HFF-Myc (cell line): Measurements from ENCODE around the gene TMEM163.

Experiments used
- DNase-seq: peaks from one replicate; pipeline ENCODE4 v3.0.0-alpha.2; 2011; ENCODE audit warnings: low read depth; ENCODE audit errors: extremely low read depth
- H3K4me3 ChIP-seq: replicated peaks from 2 replicates; pipeline ENCODE4 v1.5.1; 2011; ENCODE audit warnings: low read depth, mild to moderate bottlenecking, control low read depth, low read length
- CTCF ChIP-seq: IDR thresholded peaks from 2 replicates; pipeline ENCODE4 v1.5.1; 2012; ENCODE audit warnings: mild to moderate bottlenecking, low read depth, low read length, control low read depth; ENCODE audit errors: missing control alignments

The TMEM163 gene

DNA sequence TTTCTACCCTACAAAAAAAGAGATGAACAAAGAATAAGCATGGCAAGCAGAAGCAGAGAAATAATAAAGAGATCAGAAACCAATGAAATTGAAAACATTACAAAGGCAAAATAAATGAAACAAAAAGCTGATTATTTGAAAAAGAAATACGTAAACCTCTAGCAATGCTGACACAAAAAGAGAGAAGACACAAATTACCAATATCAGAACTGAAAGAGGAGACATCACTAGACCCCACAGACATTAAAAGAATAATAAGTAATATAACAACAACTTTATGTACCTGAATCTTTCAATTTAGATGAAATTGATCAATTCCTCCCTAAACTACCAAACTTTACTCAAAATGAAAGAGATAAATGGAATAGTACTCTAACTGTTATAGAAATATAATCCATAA is 75.9 kb downstream of the TMEM163 start:
- TF ChIP-seq CTCF = no peak
- H3K4me3 ChIP-seq = no peak overlapping the region
- DNase-seq = no peak

- H3K4me3 ChIP-seq = no peak overlapping the region
- TF ChIP-seq CTCF = no peak
- DNase-seq = no peak
Measured at GRCh38 chr2:134640494-134640893, 78.3 kb downstream of the TMEM163 start.

GRCh38 chr2:134639265-134639664 is 79.5 kb downstream of the TMEM163 start:
- DNase-seq = no peak
- H3K4me3 ChIP-seq = no peak overlapping the region
- TF ChIP-seq CTCF = no peak

DNA sequence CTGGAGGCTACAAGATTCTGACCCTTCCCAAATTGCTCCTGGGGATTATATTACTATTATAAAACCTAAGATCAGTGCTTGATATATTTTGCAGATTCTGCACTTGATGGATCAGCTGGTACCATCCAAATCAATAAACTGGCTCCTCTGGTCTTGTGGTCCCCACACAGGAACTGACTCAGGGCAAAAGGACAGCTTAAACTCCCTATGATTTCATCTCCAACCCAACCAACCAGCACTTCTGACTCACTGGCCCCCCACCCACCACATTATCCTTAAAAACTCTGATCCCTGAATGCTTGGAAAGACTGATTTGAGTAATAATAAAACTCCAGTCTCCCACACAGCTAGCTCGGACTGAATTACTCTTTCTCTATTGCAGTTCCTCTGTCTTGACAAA is 82.1 kb downstream of the TMEM163 start:
- no peak for TF ChIP-seq CTCF
- no peak overlapping the region for H3K4me3 ChIP-seq
- DNase-seq = no peak

DNA sequence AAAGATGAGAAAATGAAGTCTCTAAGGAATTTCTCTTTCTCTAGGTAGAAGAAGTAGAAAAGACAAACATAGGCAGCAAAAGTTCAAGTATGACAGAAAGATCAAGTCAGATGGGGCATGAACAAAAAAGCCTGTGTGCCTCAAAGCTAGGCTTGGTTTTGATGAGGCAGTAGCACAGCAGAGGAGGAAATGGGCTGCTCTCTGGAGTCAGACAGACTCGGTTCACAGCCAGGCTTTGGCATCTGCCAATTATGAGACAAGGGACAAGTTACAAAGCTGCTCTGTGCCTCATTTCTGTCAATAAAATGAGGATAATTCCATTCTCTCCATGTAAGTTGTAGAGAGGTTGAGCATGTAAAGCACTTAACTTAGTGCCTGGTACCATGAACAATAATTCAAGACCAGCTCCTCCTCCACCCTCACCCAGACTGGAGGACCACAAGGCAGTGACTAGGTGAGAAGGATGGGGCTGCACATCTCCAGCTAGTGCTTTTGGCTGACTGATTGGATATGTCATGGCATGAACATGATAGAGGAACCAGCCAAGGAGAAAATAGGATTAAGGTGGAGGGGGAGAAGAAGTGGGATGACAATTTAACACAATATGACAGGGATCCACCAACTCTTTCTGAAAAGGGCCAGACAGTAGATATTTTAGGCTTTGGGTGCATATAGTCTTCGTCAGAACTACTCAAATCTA is 84.6 kb downstream of the TMEM163 start:
- DNase-seq = no peak
- no peak overlapping the region for H3K4me3 ChIP-seq
- no peak for TF ChIP-seq CTCF

DNA sequence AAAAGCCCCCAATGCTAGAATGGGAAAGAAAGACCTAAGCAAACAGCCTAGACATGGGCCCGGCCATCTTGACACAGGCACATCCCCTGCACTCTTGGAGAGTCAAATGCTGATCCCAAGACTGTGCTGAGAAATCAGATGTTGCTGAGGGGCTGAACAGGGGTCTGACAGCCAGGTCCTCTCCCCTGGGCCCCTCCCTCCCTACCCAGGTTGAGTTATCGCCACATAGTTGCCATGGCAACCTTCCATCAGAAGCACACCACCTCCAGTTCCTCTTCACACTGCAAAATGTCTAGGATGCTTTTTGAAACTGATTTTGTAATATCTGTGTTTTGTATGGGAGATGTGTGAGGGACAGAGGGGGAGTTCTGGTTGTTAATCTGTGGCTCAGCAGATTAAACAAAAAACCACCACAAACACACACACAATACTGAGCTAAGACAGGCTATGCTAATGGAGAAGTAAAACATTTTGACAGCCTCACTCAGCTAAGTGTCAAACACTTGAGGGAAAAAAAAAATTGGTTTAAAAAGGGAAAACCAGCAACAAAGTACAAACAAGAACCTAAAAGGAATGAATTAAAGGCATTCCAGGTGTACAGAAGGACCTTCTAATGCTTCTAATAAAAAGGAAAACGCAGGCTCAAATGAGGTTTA is 88.2 kb downstream of the TMEM163 start:
- no peak for TF ChIP-seq CTCF
- H3K4me3 ChIP-seq = no peak overlapping the region
- DNase-seq = no peak
